OCI-M1 (cell line): Measurements from ENCODE around the gene CLC.
"Not testable (repeated sequence)": the region's sequence is repeated elsewhere in the genome, so short reads cannot be mapped to it uniquely, and the experiment has no call there.

Source experiments
- DNase-seq: peaks from one replicate; lab custom pipeline; 2025; lab: John Stamatoyannopoulos, UW

The CLC gene

GRCh38 chr19:39729594-39729993, 8.2 kb downstream of the CLC start:
- DNase-seq = no peak

GRCh38 chr19:39728040-39728439, 9.8 kb downstream of the CLC start:
- no peak for DNase-seq

DNA sequence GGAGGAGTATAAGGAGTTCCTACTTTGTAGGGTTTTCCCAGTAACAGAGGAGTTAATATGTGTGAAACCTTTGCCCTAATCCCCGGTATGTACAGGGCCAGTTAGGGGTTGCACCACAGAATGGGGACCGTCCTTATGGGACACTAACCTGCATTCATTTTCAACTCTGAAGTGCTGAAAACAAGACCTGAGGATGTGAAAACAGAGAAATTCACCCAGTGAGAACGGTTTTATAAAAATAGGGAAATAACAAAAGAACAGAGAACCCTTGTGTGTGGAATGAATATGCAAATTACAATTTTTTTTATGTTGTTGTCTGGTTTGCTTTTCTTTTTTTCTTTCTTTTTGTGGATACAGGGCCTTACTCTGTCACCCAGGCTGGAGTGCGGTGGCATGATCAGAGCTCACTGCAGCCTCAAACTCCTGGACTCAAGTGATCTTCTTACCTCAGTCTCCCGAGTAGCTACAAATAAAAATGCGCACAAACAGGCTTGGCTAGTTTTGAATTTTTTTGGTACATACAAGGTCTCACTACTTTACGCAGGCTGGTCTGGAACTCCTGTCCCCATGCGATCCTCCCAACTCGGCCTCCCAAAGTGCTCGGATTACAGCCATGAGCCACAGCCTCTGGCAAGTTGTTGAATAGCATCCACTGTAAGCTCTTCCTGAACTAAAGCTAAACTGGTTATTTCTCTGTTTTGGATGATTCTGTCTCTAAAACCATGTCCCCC, 10.6 kb downstream of the CLC start:
- DNase-seq = no peak

GRCh38 chr19:39725995-39726394, 11.8 kb downstream of the CLC start:
- no peak for DNase-seq

- DNase-seq = not testable (repeated sequence)
Observed at GRCh38 chr19:39720144-39720543, 17.7 kb downstream of the CLC start.

GRCh38 chr19:39710333-39710890, 27.4 kb downstream of the CLC start:
- no peak for DNase-seq

GRCh38 chr19:39709026-39709872, 28.6 kb downstream of the CLC start:
- no peak for DNase-seq

- DNase-seq = no peak
Observed at GRCh38 chr19:39708594-39708993, 29.2 kb downstream of the CLC start.

GRCh38 chr19:39705578-39706188, 32.1 kb downstream of the CLC start:
- DNase-seq = peak; percentile 3

DNA sequence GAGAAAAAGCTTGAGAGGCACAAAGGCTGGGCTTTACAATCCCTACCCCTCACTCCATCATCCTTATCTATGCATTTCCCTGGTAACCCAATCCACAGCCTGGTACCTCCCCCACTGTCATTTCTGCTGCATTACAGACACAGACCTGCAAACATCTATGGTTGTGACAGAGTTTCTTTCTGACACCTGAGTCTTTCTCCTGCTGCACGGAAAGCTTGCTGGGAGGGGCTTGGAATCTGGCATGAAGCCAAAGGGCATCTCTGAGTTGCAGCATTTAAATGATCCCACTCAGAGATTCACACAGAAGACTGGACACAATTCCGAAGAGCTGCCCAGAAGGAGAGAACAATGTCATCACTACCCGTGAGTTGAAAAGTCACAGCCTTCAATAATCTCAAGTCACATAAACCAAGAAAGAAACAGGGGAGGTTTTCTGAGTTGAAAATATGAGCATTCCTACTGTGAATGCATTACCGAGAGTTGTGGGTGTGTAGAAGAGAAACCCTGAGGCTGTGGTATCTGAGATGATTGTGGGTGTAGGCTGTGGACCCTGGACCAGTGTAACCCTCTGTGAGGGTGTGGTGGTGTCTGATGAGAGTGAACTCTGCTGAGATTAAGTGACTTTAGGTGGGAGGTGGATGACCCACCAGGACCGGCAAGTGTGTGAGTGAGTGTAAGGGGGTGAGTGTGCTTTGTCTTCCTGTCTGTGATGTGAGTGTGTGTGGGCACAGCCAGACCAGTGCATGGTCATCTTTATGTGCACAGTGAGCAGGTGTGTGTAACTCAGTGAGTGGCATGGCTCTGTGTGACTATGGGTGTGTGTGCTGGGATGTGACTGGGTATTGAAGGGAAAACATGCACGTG, 33.4 kb downstream of the CLC start, which contains the start of gene LGALS14:
Gene LGALS14 (plus strand): TSS at position 301 of the 864 bp plus-strand sequence. CDS start 48 bp downstream, at position 349.
- DNase-seq = no peak

DNA sequence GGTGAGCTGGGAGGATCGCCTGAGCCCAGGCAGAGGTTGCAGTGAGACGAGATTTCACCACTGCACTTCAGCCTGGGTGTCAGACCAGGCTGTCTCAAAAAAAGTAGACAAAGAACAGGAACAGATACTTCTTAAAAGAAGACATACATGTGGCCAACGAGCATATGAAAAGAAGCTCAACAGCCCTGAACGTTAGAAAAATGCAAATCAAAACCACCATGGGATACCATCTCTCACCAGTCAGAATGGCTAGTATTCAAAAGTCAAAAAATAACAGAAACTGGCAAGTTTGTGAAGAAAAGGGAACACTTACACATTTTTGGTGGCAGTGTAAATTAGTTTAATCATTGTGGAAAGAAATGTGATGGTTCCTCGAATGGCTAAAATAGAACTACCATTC, 36.5 kb downstream of the CLC start:
- no peak for DNase-seq

GRCh38 chr19:39698535-39698934, 39.3 kb downstream of the CLC start:
- no peak for DNase-seq

- DNase-seq = no peak
Observed at GRCh38 chr19:39696387-39696786, 41.4 kb downstream of the CLC start.

DNA sequence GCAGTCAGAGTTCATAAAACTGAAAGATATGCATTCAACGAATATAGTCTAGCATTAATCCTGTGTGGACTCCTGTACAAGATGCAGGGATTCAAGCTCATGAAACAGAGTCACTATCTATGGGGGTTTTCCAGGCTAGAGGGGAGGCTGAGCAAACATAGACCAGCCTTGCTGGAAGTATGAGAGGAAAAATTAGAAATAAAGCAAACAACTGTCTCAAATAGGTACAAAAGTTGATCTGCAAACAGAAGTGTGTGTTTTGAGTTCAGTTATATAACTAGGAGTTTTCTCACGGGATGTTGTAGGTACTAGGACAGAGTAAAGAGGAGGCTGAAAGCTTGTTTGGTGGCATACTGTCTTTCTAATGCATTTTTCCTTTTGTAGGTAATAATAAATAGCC, 42.1 kb downstream of the CLC start:
- no peak for DNase-seq

GRCh38 chr19:39692822-39693221, 45.0 kb downstream of the CLC start:
- no peak for DNase-seq

DNA sequence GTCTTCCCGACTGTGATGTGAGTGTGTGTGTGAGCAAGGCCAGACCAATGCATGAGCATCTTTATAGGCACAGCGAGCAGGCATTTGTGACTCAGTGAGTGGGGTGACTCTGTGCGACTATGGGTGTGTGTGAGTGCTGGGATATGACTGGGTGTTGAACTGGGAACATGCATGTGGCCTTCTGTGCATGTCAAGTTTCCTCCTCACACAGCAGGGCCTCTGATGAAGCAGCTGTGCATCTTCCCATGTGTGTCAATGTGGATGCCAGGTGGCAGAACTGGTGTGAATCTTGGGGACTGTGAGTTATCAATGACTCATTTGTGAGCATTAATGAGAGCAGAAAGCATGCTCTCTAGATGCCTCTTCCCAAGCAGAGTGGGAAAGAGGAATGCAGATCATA, 45.7 kb downstream of the CLC start:
- DNase-seq = no peak

DNA sequence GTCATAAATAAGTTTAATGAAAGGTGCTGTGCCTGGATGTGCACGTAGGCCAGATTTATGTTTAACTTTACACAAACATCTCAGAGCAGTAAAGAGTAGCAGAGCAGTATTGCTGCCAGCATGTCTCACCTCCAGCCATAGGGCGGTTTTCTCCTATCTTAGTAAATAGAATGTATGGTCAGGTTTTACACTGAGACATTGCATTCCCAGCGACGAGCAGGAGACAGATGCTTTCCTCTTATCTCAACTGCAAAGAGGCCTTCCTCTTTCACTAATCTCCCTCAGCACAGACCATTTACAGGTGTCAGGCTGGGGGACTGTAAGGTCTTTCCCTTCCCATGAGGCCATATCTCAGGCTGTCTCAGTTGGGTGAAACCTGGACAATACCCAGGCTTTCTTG, 49.2 kb downstream of the CLC start:
- DNase-seq = peak; percentile 11

DNA sequence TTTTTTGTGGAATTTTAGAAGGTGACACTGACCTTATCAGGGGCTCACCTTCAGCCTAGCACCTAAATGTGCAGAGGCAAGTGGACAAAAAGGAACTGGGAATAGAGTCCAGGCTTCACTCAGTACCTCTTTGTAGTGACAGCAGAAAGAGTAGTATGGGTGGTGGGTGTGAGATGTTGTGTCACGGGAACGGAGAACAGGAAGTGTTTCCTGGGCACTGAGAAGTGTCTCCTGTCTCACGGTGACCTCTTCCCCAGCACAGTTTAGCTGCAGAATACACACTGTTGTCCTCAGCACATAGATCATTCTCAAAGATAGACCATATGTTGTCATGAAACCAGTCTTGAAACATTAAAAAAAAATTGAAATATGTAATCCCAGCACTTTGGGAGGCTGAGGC, 51.1 kb downstream of the CLC start:
- DNase-seq = no peak

- DNase-seq = no peak
Observed at GRCh38 chr19:39684267-39684666, 53.6 kb downstream of the CLC start.

GRCh38 chr19:39681416-39681815, 56.4 kb downstream of the CLC start:
- DNase-seq = no peak
